ES-I3 (cell line): ENCODE data around the gene NFE2L3.
A peak's percentile ranks its signal among the peaks of the same experiment; 100 is the strongest.
"Not testable (repeated sequence)": the region's sequence is repeated elsewhere in the genome, so short reads cannot be mapped to it uniquely, and the experiment has no call there.

Source experiments
- H3K36me3 ChIP-seq: 2 replicates; pipeline ENCODE4 v1.6.1; 2013; ENCODE audit warnings: mild to moderate bottlenecking, low read length, control low read depth, moderate library complexity; ENCODE audit not compliant: insufficient read depth
- H3K4me1 ChIP-seq: 2 replicates; pipeline ENCODE4 v1.6.1; 2013; ENCODE audit warnings: mild to moderate bottlenecking, control low read depth, low read length; ENCODE audit not compliant: insufficient read depth
- H3K9ac ChIP-seq: 2 replicates; pipeline ENCODE4 v1.6.1; 2013; ENCODE audit warnings: low read depth, mild to moderate bottlenecking, low read length, moderate library complexity
- H3K9me3 ChIP-seq: 2 replicates; pipeline ENCODE4 v1.6.1; 2013; ENCODE audit warnings: mild to moderate bottlenecking, low read length, moderate library complexity; ENCODE audit not compliant: control insufficient read depth, insufficient read depth

Gene NFE2L3, protein sequence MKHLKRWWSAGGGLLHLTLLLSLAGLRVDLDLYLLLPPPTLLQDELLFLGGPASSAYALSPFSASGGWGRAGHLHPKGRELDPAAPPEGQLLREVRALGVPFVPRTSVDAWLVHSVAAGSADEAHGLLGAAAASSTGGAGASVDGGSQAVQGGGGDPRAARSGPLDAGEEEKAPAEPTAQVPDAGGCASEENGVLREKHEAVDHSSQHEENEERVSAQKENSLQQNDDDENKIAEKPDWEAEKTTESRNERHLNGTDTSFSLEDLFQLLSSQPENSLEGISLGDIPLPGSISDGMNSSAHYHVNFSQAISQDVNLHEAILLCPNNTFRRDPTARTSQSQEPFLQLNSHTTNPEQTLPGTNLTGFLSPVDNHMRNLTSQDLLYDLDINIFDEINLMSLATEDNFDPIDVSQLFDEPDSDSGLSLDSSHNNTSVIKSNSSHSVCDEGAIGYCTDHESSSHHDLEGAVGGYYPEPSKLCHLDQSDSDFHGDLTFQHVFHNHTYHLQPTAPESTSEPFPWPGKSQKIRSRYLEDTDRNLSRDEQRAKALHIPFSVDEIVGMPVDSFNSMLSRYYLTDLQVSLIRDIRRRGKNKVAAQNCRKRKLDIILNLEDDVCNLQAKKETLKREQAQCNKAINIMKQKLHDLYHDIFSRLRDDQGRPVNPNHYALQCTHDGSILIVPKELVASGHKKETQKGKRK

GRCh38 chr7:26151953-26152781, at the start of gene NFE2L3:
NFE2L3 (plus strand) TSS chr7:26152198; CDS start chr7:26152499, 301 bp downstream.
- peaks cover 29% of the 10 kb centered on the region for H3K4me1 ChIP-seq
- H3K9me3 ChIP-seq = 0 out of 2 replicates have a peak, but pooled peaks cover under 1% of the 10 kb centered on the region
- H3K9ac ChIP-seq = peak within 1 kb of the TSS; percentile 70
- no peaks in the 10 kb centered on the region for H3K36me3 ChIP-seq

DNA sequence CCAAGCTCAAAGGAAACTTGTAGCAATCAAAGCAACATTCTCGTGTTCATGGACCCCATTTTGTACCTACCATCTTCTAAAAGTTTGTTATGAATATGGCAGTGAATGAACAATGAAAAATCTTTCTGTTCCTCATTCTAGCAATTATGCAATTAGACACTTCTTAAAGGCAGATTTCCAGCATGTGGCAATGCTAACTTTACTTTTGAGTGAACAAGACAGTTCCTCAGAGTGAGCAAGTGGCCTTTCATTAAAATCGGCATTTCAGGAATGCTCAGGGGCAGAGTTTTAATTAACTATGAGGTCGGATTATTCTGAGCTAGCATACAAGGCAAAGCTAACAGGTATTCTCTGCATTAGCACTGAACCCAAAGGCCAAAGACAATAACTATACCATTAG, 48.4 kb upstream of the NFE2L3 start:
- Histone ChIP-seq H3K36me3 (no peaks in the 10 kb centered on the region), H3K9ac (no peak overlapping the region), H3K9me3 (no peaks in the 10 kb centered on the region), H3K4me1 (peaks cover 11% of the 10 kb centered on the region)

- Histone ChIP-seq H3K4me1 (peaks cover 11% of the 10 kb centered on the region), H3K9me3 (no peaks in the 10 kb centered on the region), H3K36me3 (no peaks in the 10 kb centered on the region), H3K9ac (no peak overlapping the region)
Measured at GRCh38 chr7:26105236-26105635, 46.8 kb upstream of the NFE2L3 start.

- no peak overlapping the region for H3K9ac ChIP-seq
- H3K36me3 ChIP-seq = no peaks in the 10 kb centered on the region
- H3K9me3 ChIP-seq = no peaks in the 10 kb centered on the region
- H3K4me1 ChIP-seq = peaks cover 8% of the 10 kb centered on the region
Measured at GRCh38 chr7:26105931-26106330, 46.1 kb upstream of the NFE2L3 start.

DNA sequence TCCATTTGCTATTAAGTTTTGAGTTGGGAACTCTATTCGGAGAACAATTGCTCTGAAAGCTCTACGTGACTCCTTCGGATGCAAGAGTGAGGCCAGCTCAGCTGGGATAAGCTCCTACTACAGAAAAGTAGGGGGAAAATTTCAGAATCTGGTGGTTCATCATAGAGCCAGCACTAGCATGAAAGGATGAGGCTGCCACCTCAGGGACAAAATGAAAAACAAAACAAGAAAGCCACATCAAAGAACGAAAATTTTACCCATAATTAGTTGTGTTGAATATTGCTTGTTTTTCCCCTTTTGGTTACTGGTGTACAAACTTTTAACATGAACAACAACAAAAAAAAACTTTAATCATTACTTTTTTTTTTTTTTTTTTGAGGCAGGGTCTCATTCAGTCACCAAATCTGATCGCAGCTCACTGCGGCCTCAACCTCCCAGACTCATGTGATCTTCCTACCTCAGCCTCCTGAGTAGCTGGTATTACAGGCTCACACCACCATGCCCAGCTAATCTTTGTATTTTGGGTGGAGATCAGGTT, 39.7 kb upstream of the NFE2L3 start:
- H3K36me3 ChIP-seq = no peaks in the 10 kb centered on the region
- H3K9ac ChIP-seq = no peak overlapping the region
- H3K4me1 ChIP-seq = 0 out of 2 replicates have a peak, but pooled peaks cover 11% of the 10 kb centered on the region
- H3K9me3 ChIP-seq = no peaks in the 10 kb centered on the region

DNA sequence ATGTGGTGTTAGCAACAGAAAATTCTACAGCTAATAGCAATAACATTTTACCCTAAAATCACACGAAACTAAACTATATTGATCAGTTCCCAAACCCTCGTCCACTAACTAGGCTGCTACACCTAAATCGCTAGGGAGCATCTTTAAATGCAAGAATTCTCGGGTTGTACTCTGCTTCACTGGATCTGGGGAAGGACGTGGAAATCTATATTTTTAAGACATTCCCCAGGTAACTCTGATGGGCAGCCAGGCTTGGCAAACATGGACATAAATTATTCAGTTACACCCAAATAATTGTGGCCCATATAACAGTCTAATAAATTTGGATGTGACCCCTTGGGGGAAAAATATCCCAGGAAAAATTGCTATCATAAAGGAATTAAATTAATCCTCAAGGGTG, 36.3 kb upstream of the NFE2L3 start:
- Histone ChIP-seq H3K36me3 (no peaks in the 10 kb centered on the region), H3K9ac (no peak overlapping the region), H3K4me1 (0 out of 2 replicates have a peak, but pooled peaks cover 14% of the 10 kb centered on the region), H3K9me3 (no peaks in the 10 kb centered on the region)

DNA sequence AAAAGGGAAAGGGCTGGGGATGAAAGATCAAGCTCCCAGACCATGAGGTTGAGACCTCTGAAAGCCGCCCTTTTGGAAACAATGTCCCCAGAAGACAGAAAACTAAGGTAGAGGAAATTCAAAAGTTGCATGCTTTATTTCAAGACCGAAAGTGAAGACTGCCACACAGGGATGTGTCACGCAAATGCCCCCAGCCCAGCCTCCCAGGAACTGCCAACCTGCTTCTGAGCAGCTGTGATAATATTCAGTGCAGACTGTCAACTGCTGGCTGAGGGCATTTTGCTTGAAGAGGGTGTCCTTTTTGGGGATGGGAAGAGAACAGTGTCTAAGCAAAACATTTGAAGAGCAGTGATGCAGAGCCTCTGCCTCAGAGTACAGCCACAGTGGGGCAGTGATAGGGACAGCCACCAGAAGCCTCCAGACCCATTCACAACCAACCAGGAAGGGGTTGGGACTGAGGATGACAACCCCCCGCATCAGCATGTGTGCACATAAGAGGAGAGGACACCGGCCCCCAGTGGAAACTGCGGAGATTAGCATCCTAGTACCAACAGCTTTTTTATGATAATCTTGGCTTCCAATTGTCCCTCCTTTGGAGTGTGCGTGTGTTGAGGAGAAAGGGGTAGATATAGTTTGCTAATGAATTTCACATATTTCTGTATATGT, 34.7 kb upstream of the NFE2L3 start:
- no peaks in the 10 kb centered on the region for H3K9me3 ChIP-seq
- H3K9ac ChIP-seq = no peak overlapping the region
- no peaks in the 10 kb centered on the region for H3K36me3 ChIP-seq
- 0 out of 2 replicates have a peak, but pooled peaks cover 14% of the 10 kb centered on the region for H3K4me1 ChIP-seq

- no peaks in the 10 kb centered on the region for H3K9me3 ChIP-seq
- no peaks in the 10 kb centered on the region for H3K36me3 ChIP-seq
- H3K9ac ChIP-seq = no peak overlapping the region
- H3K4me1 ChIP-seq = 0 out of 2 replicates have a peak, but pooled peaks cover 14% of the 10 kb centered on the region
Measured at GRCh38 chr7:26117970-26118369, 34.0 kb upstream of the NFE2L3 start.

DNA sequence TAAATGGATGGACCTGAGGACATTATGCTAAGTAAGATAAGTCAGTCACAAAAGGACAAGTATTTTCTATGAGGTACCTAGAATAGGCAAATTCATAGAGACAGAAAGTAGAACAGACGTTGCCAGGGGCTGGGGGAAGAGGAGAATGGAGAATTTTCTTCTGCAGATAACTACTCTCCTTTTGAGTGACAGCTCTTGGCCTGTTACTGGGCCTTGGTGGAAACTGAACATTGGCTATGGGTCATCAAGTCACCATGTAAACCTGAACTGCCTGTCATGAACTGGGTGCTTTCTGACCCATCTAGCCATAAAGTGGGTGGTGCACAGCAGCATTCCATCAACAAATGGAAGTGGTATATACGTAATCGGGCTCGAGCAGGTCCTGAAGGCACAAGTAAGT, 29.3 kb upstream of the NFE2L3 start:
- Histone ChIP-seq H3K36me3 (no peaks in the 10 kb centered on the region), H3K4me1 (no peaks in the 10 kb centered on the region), H3K9ac (no peak overlapping the region), H3K9me3 (no peaks in the 10 kb centered on the region)

GRCh38 chr7:26124775-26125174, 27.2 kb upstream of the NFE2L3 start:
- not testable (repeated sequence) for H3K36me3 ChIP-seq, H3K4me1 ChIP-seq, H3K9me3 ChIP-seq, H3K9ac ChIP-seq

GRCh38 chr7:26127411-26127810, 24.6 kb upstream of the NFE2L3 start:
- Histone ChIP-seq H3K9me3 (no peaks in the 10 kb centered on the region), H3K9ac (no peak overlapping the region), H3K4me1 (no peaks in the 10 kb centered on the region), H3K36me3 (no peaks in the 10 kb centered on the region)

GRCh38 chr7:26131056-26131589, 20.9 kb upstream of the NFE2L3 start:
- Histone ChIP-seq H3K4me1 (no peaks in the 10 kb centered on the region), H3K36me3 (no peaks in the 10 kb centered on the region), H3K9ac (no peak overlapping the region), H3K9me3 (no peaks in the 10 kb centered on the region)

GRCh38 chr7:26135076-26135475, 16.9 kb upstream of the NFE2L3 start:
- no peaks in the 10 kb centered on the region for H3K9me3 ChIP-seq
- no peaks in the 10 kb centered on the region for H3K36me3 ChIP-seq
- no peaks in the 10 kb centered on the region for H3K4me1 ChIP-seq
- H3K9ac ChIP-seq = no peak overlapping the region
